Tibial nerve (tissue), 4 donors: ENCODE data around the gene TRPM1.

Experiments used
- CTCF ChIP-seq, 5 experiments: fragments of 200-600 bp in 3 of 5; fragments of 450-650 bp in 2 of 5; sonication (generic) in 3 of 5; IDR thresholded peaks; one replicate each; pipeline ENCODE4 v1.5.1; 2016 to 2019; ENCODE audit warnings: antibody characterized with exemption in 5 of 5, mild to moderate bottlenecking in 3 of 5, moderate library complexity in 2 of 5
- EP300 ChIP-seq, 2 donors: sonication (generic); formaldehyde crosslinking; IDR thresholded peaks; one replicate each; pipeline ENCODE4 v1.6.1; 2017; ENCODE audit warnings: antibody characterized with exemption in 2 of 2, mild to moderate bottlenecking in 1 of 2
- POLR2A ChIP-seq, 2 donors: fragments of 450-650 bp; IDR thresholded peaks; one replicate each; pipeline ENCODE4 v1.6.1; 2017; ENCODE audit warnings: antibody characterized with exemption in 2 of 2, mild to moderate bottlenecking in 2 of 2, moderate library complexity in 2 of 2

GRCh38 chr15:31091481-31091880 lies 10.0 kb downstream of the TRPM1 start:
- no peak for TF ChIP-seq CTCF (IDR thresholded peaks at IDR 0.05)
- TF ChIP-seq POLR2A (IDR thresholded peaks at IDR 0.05) = no peak
- TF ChIP-seq EP300 (IDR thresholded peaks at IDR 0.05) = no peak
